H1 (cell line): ENCODE measurements around the gene GALNT17. TPM values are rescaled to one million over a fixed set of nuclear protein-coding genes. Genes with fewer than 3 reads are reported as not detected.
A peak's percentile ranks its signal among the peaks of the same experiment; 100 is the strongest.

Source experiments
- CTCF ChIA-PET: fragments of 300-600 bp; sonication (Branson Sonifier 250); formaldehyde crosslinking; loops from one replicate; lab custom pipeline; 2021; ENCODE audit not compliant: partially characterized antibody; lab: Charles Lee
- POLR2A ChIA-PET: fragments of 300-600 bp; sonication (Branson Sonifier 250); formaldehyde crosslinking; loops from one replicate; lab custom pipeline; 2021; ENCODE audit warnings: inconsistent platforms; ENCODE audit not compliant: partially characterized antibody; lab: Charles Lee
- DNase-seq, 2 experiments: peaks; one replicate each; pipeline versions ENCODE4 v3.0.0 to v3.0.0-alpha.2; 2010 to 2022; ENCODE audit warnings: low spot score in 2 of 2, low read depth in 1 of 2, mixed read lengths in 1 of 2
- FAIRE-seq: peaks from 2 replicates; lab custom pipeline; 2011; peaks lifted over from hg19 to GRCh38; lab: Jason Lieb, UNC
- H2AFZ ChIP-seq: 2 replicates; pipeline ENCODE4 v1.8.1; 2012; ENCODE audit warnings: low read length, inconsistent platforms
- H2AK5ac ChIP-seq: 2 replicates; pipeline ENCODE4 v1.6.1; 2013; ENCODE audit warnings: low read depth, low read length
- H2BK120ac ChIP-seq: replicated peaks from 2 replicates; pipeline ENCODE3; 2013; ENCODE audit warnings: low read depth, low read length, inconsistent platforms
- H2BK12ac ChIP-seq: 2 replicates; pipeline ENCODE4 v1.6.1; 2013; ENCODE audit warnings: low read depth, low read length
- H2BK15ac ChIP-seq: 2 replicates; pipeline ENCODE4 v1.6.1; 2013; ENCODE audit warnings: low read length
- H2BK20ac ChIP-seq: 2 replicates; pipeline ENCODE4 v1.6.1; 2013; ENCODE audit warnings: low read length
- H2BK5ac ChIP-seq: 2 replicates; pipeline ENCODE4 v1.6.1; 2013; ENCODE audit warnings: low read depth, low read length
- H3K14ac ChIP-seq: 2 replicates; pipeline ENCODE4 v1.6.1; 2013; ENCODE audit warnings: inconsistent platforms; ENCODE audit not compliant: insufficient read length
- H3K18ac ChIP-seq: 2 replicates; pipeline ENCODE4 v1.6.1; 2013; ENCODE audit warnings: low read length; ENCODE audit errors: extremely low read depth
- H3K23ac ChIP-seq: 2 replicates; pipeline ENCODE4 v1.6.1; 2013; ENCODE audit warnings: inconsistent platforms; ENCODE audit not compliant: insufficient read length
- H3K23me2 ChIP-seq: 2 replicates; pipeline ENCODE4 v1.6.1; 2013; ENCODE audit warnings: low read depth, low read length
- H3K27ac ChIP-seq: 2 replicates; pipeline ENCODE4 v1.6.1; 2011; ENCODE audit warnings: low read depth, low read length, inconsistent platforms
- H3K27me3 ChIP-seq, 4 experiments: replicated peaks in 1 of 4; 1 replicate in 1 of 4; 2 replicates in 3 of 4; pipeline versions ENCODE4 v1.6.1 to v1.8.1; 2011 to 2013; ENCODE audit warnings: low read length in 3 of 4, mild to moderate bottlenecking in 3 of 4, inconsistent platforms in 2 of 4, mixed read lengths in 2 of 4, moderate library complexity in 1 of 4; ENCODE audit not compliant: control insufficient read depth in 3 of 4, insufficient read depth in 3 of 4; ENCODE audit errors: extremely low read depth in 1 of 4
- H3K36me3 ChIP-seq, 4 experiments: 2 replicates each; pipeline versions ENCODE4 v1.6.1 to v1.8.1; 2011 to 2013; ENCODE audit warnings: mild to moderate bottlenecking in 4 of 4, low read length in 3 of 4, moderate library complexity in 2 of 4, control low read depth in 1 of 4, inconsistent platforms in 1 of 4; ENCODE audit not compliant: insufficient read depth in 4 of 4, control insufficient read depth in 2 of 4
- H3K4ac ChIP-seq: replicated peaks from 2 replicates; pipeline ENCODE3; 2013; ENCODE audit warnings: low read length, low read depth, mixed read lengths, inconsistent platforms; ENCODE audit not compliant: insufficient read length
- H3K4me1 ChIP-seq, 4 experiments: replicated peaks in 1 of 4; 1 replicate in 1 of 4; 2 replicates in 3 of 4; pipeline versions ENCODE4 v1.6.1 to v1.8.1; 2011 to 2013; ENCODE audit warnings: low read length in 3 of 4, inconsistent platforms in 2 of 4, mixed read lengths in 1 of 4; ENCODE audit not compliant: insufficient read depth in 4 of 4, control insufficient read depth in 3 of 4
- H3K4me2 ChIP-seq, 2 experiments: 2 replicates each; pipeline versions ENCODE4 v1.6.1 to v1.8.1; 2011 to 2013; ENCODE audit warnings: low read depth in 2 of 2, low read length in 2 of 2, control low read depth in 1 of 2, inconsistent platforms in 1 of 2, mild to moderate bottlenecking in 1 of 2; ENCODE audit not compliant: insufficient read depth in 1 of 2
- H3K4me3 ChIP-seq, 4 experiments: fragments of 200-600, 300-600 bp in 1 of 4; sonication (generic), shearing (Covaris generic), sonication (Bioruptor Twin) in 1 of 4; 2 replicates each; pipeline versions ENCODE4 v1.5.1 to v1.8.1; 2011 to 2016; ENCODE audit warnings: low read length in 4 of 4, low read depth in 3 of 4, control low read depth in 2 of 4, inconsistent platforms in 2 of 4, mild to moderate bottlenecking in 2 of 4, mixed read lengths in 1 of 4, moderate library complexity in 1 of 4; ENCODE audit not compliant: insufficient read depth in 2 of 4; ENCODE audit errors: extremely low read depth in 1 of 4
- H3K56ac ChIP-seq: replicated peaks from 2 replicates; pipeline ENCODE3; 2013; ENCODE audit warnings: low read depth, mild to moderate bottlenecking, mixed read lengths, low read length, inconsistent platforms; ENCODE audit not compliant: insufficient read length
- H3K79me1 ChIP-seq: 2 replicates; pipeline ENCODE4 v1.6.1; 2013; ENCODE audit warnings: low read depth, low read length, control low read depth
- H3K79me2 ChIP-seq, 2 experiments: 2 replicates each; pipeline versions ENCODE4 v1.6.1 to v1.8.1; 2012 to 2013; ENCODE audit warnings: low read length in 2 of 2, mild to moderate bottlenecking in 2 of 2, inconsistent platforms in 1 of 2; ENCODE audit not compliant: insufficient read depth in 2 of 2, control insufficient read depth in 1 of 2
- H3K9ac ChIP-seq, 4 experiments: replicated peaks in 1 of 4; 1 replicate in 1 of 4; 2 replicates in 3 of 4; pipeline versions ENCODE4 v1.6.1 to v1.8.1; 2011 to 2013; ENCODE audit warnings: low read depth in 3 of 4, low read length in 3 of 4, control low read depth in 2 of 4, mild to moderate bottlenecking in 2 of 4, moderate library complexity in 2 of 4, inconsistent platforms in 1 of 4; ENCODE audit errors: extremely low read depth in 1 of 4
- H3K9me3 ChIP-seq, 2 experiments: 2 replicates each; pipeline versions ENCODE4 v1.6.1 to v1.8.1; 2012 to 2013; ENCODE audit warnings: mild to moderate bottlenecking in 2 of 2, moderate library complexity in 2 of 2, control low read depth in 1 of 2, inconsistent platforms in 1 of 2, low read depth in 1 of 2, low read length in 1 of 2, mixed read lengths in 1 of 2; ENCODE audit not compliant: insufficient read depth in 2 of 2
- H4K20me1 ChIP-seq, 2 experiments: replicated peaks in 1 of 2; 2 replicates each; pipeline versions ENCODE3 to v1.8.1; 2011 to 2013; ENCODE audit warnings: inconsistent platforms in 2 of 2, low read length in 2 of 2, mild to moderate bottlenecking in 1 of 2; ENCODE audit not compliant: insufficient read depth in 2 of 2, control insufficient read depth in 1 of 2
- H4K5ac ChIP-seq: 2 replicates; pipeline ENCODE4 v1.6.1; 2013; ENCODE audit warnings: low read length, low read depth, mixed read lengths, inconsistent platforms; ENCODE audit not compliant: insufficient read length
- H4K8ac ChIP-seq: 2 replicates; pipeline ENCODE4 v1.8.0; 2013; ENCODE audit warnings: mild to moderate bottlenecking, moderate library complexity, low read length, inconsistent platforms; ENCODE audit not compliant: insufficient read depth; ENCODE audit errors: extremely low read depth
- H4K91ac ChIP-seq: replicated peaks from 2 replicates; pipeline ENCODE3; 2013; ENCODE audit warnings: low read length, mixed read lengths, inconsistent platforms; ENCODE audit not compliant: insufficient read length
- BRCA1 ChIP-seq: IDR thresholded peaks from 2 replicates; pipeline ENCODE4 v1.6.1; 2012; ENCODE audit warnings: low read depth, low read length, improper control_type of control experiment
- CTCF ChIP-seq, 3 experiments: IDR thresholded peaks; 1 replicate in 2 of 3; 2 replicates in 1 of 3; pipeline versions ENCODE4 v1.5.1 to v1.6.1; 2011; ENCODE audit warnings: low read length in 3 of 3, mild to moderate bottlenecking in 3 of 3, inconsistent platforms in 2 of 3, low read depth in 1 of 3, moderate library complexity in 1 of 3; ENCODE audit not compliant: insufficient read depth in 1 of 3; ENCODE audit errors: control extremely low read depth in 1 of 3
- MAFK ChIP-seq: IDR thresholded peaks from 2 replicates; pipeline ENCODE4 v1.6.1; 2012; ENCODE audit warnings: low read depth, mild to moderate bottlenecking, improper control_type of control experiment, low read length
- RAD21 ChIP-seq, 2 experiments: IDR thresholded peaks in 1 of 2; conservative IDR thresholded peaks in 1 of 2; 2 replicates each; pipeline ENCODE4 v1.6.1; 2011; ENCODE audit warnings: low read depth in 2 of 2, low read length in 2 of 2, improper control_type of control experiment in 1 of 2, inconsistent platforms in 1 of 2, mild to moderate bottlenecking in 1 of 2, moderate library complexity in 1 of 2
- SIX5 ChIP-seq: IDR thresholded peaks from 2 replicates; pipeline ENCODE4 v1.6.1; 2011; ENCODE audit warnings: mild to moderate bottlenecking, low read depth, low read length
- WGBS, 2 experiments: shearing (Covaris generic) in 1 of 2; methylation state at CpG; one replicate each; pipeline versions ENCODE4 v1.1.6 to v1.1.7; 2013 to 2015; ENCODE audit warnings: low lambda C conversion rate in 2 of 2, mixed read lengths in 2 of 2, inconsistent platforms in 1 of 2, low coverage in 1 of 2, missing lambda C conversion rate in 1 of 2; ENCODE audit not compliant: insufficient replicate concordance in 2 of 2, insufficient coverage in 1 of 2, insufficient read length in 1 of 2; ENCODE audit errors: extremely low coverage in 1 of 2, missing lambda C conversion rate in 1 of 2; 5-methylcytosine and 5-hydroxymethylcytosine counted together
- polyA plus RNA-seq, 7 experiments: library from polyadenylated mRNA; depleted of rRNA in 3 of 7; stranded (reverse) in 5 of 7; unstranded in 2 of 7; fragments of >200 nt in 5 of 7; fragments of 200-250 nt in 2 of 7; gene quantifications; 1 replicate in 5 of 7; 2 replicates in 1 of 7; 4 replicates in 1 of 7; pipeline versions ENCODE4 v1.2.1 to v1.2.3, GENCODE V29; 2011 to 2013; ENCODE audit warnings: missing spikeins in 2 of 7, mixed read lengths in 2 of 7
- total RNA-seq: library from RNA; stranded (reverse); fragmentation: NEBNext Ultra II Directional; extraction: Animal tissue kit (Norgen Biotek cat#: 25700); gene quantifications from 2 replicates; pipeline ENCODE4 v1.2.1, GENCODE V29; 2021

GALNT17 gene
- total and polyA plus RNA-seq, 2 of the 8 experiments (the other 6 are each of a cell fraction or from before 2014, with no cell fraction given): 37.7 to 47.0 TPM

GRCh38 chr7:71165708-71166107, 33.8 kb downstream of the GALNT17 start:
- no peak overlapping the region for H3K4me2 ChIP-seq
- H3K14ac ChIP-seq: no peak overlapping the region
- 79% methylated on average over 6 of the region's 6 CpGs; no CpG with 5 or more reads in 1 of the 2 experiments for WGBS, 2 experiments
- FAIRE-seq (peak; percentile 73), DNase-seq (no peak)
- peak overlapping the region; percentile 57 for H3K4ac ChIP-seq
- H2BK5ac ChIP-seq: no peak overlapping the region
- no peaks in the 10 kb centered on the region; the same call in 1 of the 2 replicates for H3K23me2 ChIP-seq
- peaks cover 21 to 95% of the 10 kb centered on the region in 2 experiments for H3K79me2 ChIP-seq
- H4K5ac ChIP-seq: no peak overlapping the region
- H4K8ac ChIP-seq: no peak overlapping the region
- ChIA-PET POLR2A (interaction anchor here (1.2 to 1.4 kb wide), 2 partner anchors 11 to 16 kb away, joined by 3 to 5 read pairs; no protein-coding TSS in a partner anchor), CTCF (interaction anchor here (0.5 to 3.1 kb wide), 20 partner anchors 10 to 264 kb away, joined by 3 to 22 read pairs (median 3); no protein-coding TSS in a partner anchor)
- H3K23ac ChIP-seq: no peak overlapping the region
- H3K27ac ChIP-seq: no peak overlapping the region
- TF ChIP-seq RAD21 (IDR thresholded peaks at IDR 0.05 in 1 of 2, conservative IDR thresholded peaks at IDR 0.05 in 1 of 2; ENCODE audit: low read depth in 2 of 2, low read length in 2 of 2) (peak; percentile 42 to 47), MAFK (no peak), CTCF (IDR thresholded peaks at IDR 0.05; ENCODE audit: control extremely low read depth in 1 of 3, insufficient read depth in 1 of 3, low read depth in 1 of 3, low read length in 3 of 3) (peak; percentile 14 to 72 (median 44)), BRCA1 (no peak), SIX5 (no peak)
- peak overlapping the region; percentile 21; the same call in 1 of the 2 replicates for H2BK15ac ChIP-seq
- no peak overlapping the region for H2AFZ ChIP-seq
- H3K9ac ChIP-seq: no peak overlapping the region
- H2BK120ac ChIP-seq: no peak overlapping the region
- no peak overlapping the region for H4K91ac ChIP-seq
- H3K27me3 ChIP-seq: no peaks in the 10 kb centered on the region
- no peaks in the 10 kb centered on the region; a peak in 1 of 8 replicates for H3K36me3 ChIP-seq
- no peaks in the 10 kb centered on the region; a peak in 1 of 7 replicates for H3K4me1 ChIP-seq
- H3K56ac ChIP-seq: no peak overlapping the region
- H2BK20ac ChIP-seq: no peak overlapping the region
- H3K79me1 ChIP-seq: peaks cover 5% of the 10 kb centered on the region
- H3K18ac ChIP-seq: no peak overlapping the region
- H3K4me3 ChIP-seq: no peak overlapping the region
- H2BK12ac ChIP-seq: peak overlapping the region; percentile 71; the same call in 1 of the 2 replicates
- H2AK5ac ChIP-seq: no peak overlapping the region
- no peaks in the 10 kb centered on the region for H3K9me3 ChIP-seq
- H4K20me1 ChIP-seq: peaks cover 4 to 9% of the 10 kb centered on the region in 2 experiments
